ENCODE results near the gene FBXL5.

- TF ChIP-seq CTCF (IDR thresholded peaks at IDR 0.05) (no peak), EZH2 (IDR thresholded peaks at IDR 0.05; ENCODE audit: borderline replicate concordance, insufficient read depth, low read depth, low read length, poor library complexity, severe bottlenecking) (no peak)
Observed at GRCh38 chr4:15682242-15683142, 27.3 kb upstream of the FBXL5 start.
